Vagina (tissue), 2 donors: Measurements from ENCODE around the gene ABCD3. TPM values are rescaled to one million over a fixed set of nuclear protein-coding genes. Genes with fewer than 3 reads are reported as not detected.
A peak's percentile ranks its signal among the peaks of the same experiment; 100 is the strongest.

Experiments
- DNase-seq, 2 donors: peaks; one replicate each; pipeline ENCODE4 v3.0.0-alpha.2; 2017; ENCODE audit errors: extremely low spot score in 2 of 2
- H3K27ac ChIP-seq: fragments of 200-600 bp; sonication (generic); one replicate; pipeline ENCODE4 v1.5.1; 2019
- H3K27me3 ChIP-seq: fragments of 200-600 bp; sonication (generic); one replicate; pipeline ENCODE4 v1.5.1; 2019
- H3K36me3 ChIP-seq, 2 donors: fragments of 200-600 bp; sonication (generic); one replicate each; pipeline ENCODE4 v1.5.1; 2017 to 2019
- H3K4me1 ChIP-seq: fragments of 200-600 bp; sonication (generic); one replicate; pipeline ENCODE4 v1.5.1; 2019
- H3K4me3 ChIP-seq, 2 donors: fragments of 200-600 bp; sonication (generic); 1 replicate in 1 of 2; 2 replicates in 1 of 2; pipeline ENCODE4 v1.5.1; 2016 to 2019
- H3K9me3 ChIP-seq: fragments of 200-600 bp; sonication (generic); one replicate; pipeline ENCODE4 v1.5.1; 2019
- CTCF ChIP-seq, 3 experiments: fragments of 450-650 bp in 2 of 3; fragments of 200-600 bp in 1 of 3; sonication (generic) in 1 of 3; IDR thresholded peaks; one replicate each; pipeline ENCODE4 v1.5.1; 2017 to 2019; ENCODE audit warnings: antibody characterized with exemption in 3 of 3, mild to moderate bottlenecking in 2 of 3, moderate library complexity in 2 of 3
- POLR2A ChIP-seq, 2 donors: fragments of 450-650 bp; IDR thresholded peaks; one replicate each; pipeline ENCODE4 v1.6.1; 2017; ENCODE audit warnings: antibody characterized with exemption in 2 of 2, mild to moderate bottlenecking in 2 of 2, moderate library complexity in 2 of 2
- POLR2AphosphoS5 ChIP-seq, 2 donors: sonication (generic); formaldehyde crosslinking; IDR thresholded peaks; one replicate each; pipeline ENCODE4 v1.9.0; 2017; ENCODE audit warnings: antibody characterized with exemption in 2 of 2, mild to moderate bottlenecking in 2 of 2, low read depth in 1 of 2; ENCODE audit not compliant: insufficient read depth in 1 of 2
- intact Hi-C: fragments of 100-400 bp; cut with DNase I; formaldehyde crosslinking; loops from one replicate; pipeline ENCODE4 v1.15.1; 2023
- total RNA-seq: library from RNA; depleted of rRNA; stranded (reverse); fragments of >200 nt; gene quantifications from one replicate; pipeline ENCODE4 v1.2.3, GENCODE V29; 2016

ABCD3 gene
- total RNA-seq, 1 donor from 2014 or later, result 16.2 TPM

- Histone ChIP-seq H3K36me3 (peaks cover 0 to 8% of the 10 kb centered on the region in 2 donors), H3K4me1 (peaks cover under 1% of the 10 kb centered on the region), H3K4me3 (no peak overlapping the region), H3K27me3 (no peaks in the 10 kb centered on the region), H3K9me3 (no peaks in the 10 kb centered on the region), H3K27ac (no peak overlapping the region)
- DNase-seq, result no peak
- intact Hi-C loops, result no loop called here
- no peak for TF ChIP-seq POLR2A (IDR thresholded peaks at IDR 0.05)
- TF ChIP-seq CTCF (IDR thresholded peaks at IDR 0.05), result peak in 1 of 3 experiments; percentile 17
- no peak for TF ChIP-seq POLR2AphosphoS5 (IDR thresholded peaks at IDR 0.05; ENCODE audit: insufficient read depth in 1 of 2, low read depth in 1 of 2)
These were observed 104.1 kb downstream of the ABCD3 start for GRCh38 chr1:94522304-94522703.

- no peak for DNase-seq
- Histone ChIP-seq H3K4me3 (no peak overlapping the region), H3K9me3 (no peaks in the 10 kb centered on the region), H3K27me3 (no peaks in the 10 kb centered on the region), H3K4me1 (peaks cover 10% of the 10 kb centered on the region), H3K27ac (no peak overlapping the region), H3K36me3 (peaks cover 0 to 2% of the 10 kb centered on the region in 2 donors)
- intact Hi-C loops, result no loop called here
- no peak for TF ChIP-seq CTCF (IDR thresholded peaks at IDR 0.05)
- TF ChIP-seq POLR2AphosphoS5 (IDR thresholded peaks at IDR 0.05; ENCODE audit: insufficient read depth in 1 of 2, low read depth in 1 of 2), result no peak
- TF ChIP-seq POLR2A (IDR thresholded peaks at IDR 0.05), result no peak
These were observed 106.3 kb downstream of the ABCD3 start for GRCh38 chr1:94524531-94524930.

- peaks cover 10% of the 10 kb centered on the region for H3K4me1 ChIP-seq
- no peak overlapping the region for H3K4me3 ChIP-seq
- no peaks in the 10 kb centered on the region for H3K27me3 ChIP-seq
- H3K36me3 ChIP-seq, result peaks cover 0 to 15% of the 10 kb centered on the region in 2 donors
- TF ChIP-seq POLR2AphosphoS5 (IDR thresholded peaks at IDR 0.05; ENCODE audit: insufficient read depth in 1 of 2, low read depth in 1 of 2) (no peak), POLR2A (IDR thresholded peaks at IDR 0.05) (no peak), CTCF (IDR thresholded peaks at IDR 0.05) (no peak)
- no peaks in the 10 kb centered on the region for H3K9me3 ChIP-seq
- DNase-seq, result no peak
- intact Hi-C loops, result no loop called here
- H3K27ac ChIP-seq, result no peak overlapping the region
These were observed 108.2 kb downstream of the ABCD3 start for GRCh38 chr1:94526152-94526980.

GRCh38 chr1:94527447-94528031 is 109.3 kb downstream of the ABCD3 start:
- Histone ChIP-seq H3K4me3 (no peak overlapping the region), H3K4me1 (peaks cover 10% of the 10 kb centered on the region), H3K36me3 (peaks cover 0 to 20% of the 10 kb centered on the region in 2 donors), H3K27ac (no peak overlapping the region), H3K9me3 (no peaks in the 10 kb centered on the region), H3K27me3 (no peaks in the 10 kb centered on the region)
- no peak for TF ChIP-seq POLR2A (IDR thresholded peaks at IDR 0.05)
- TF ChIP-seq CTCF (IDR thresholded peaks at IDR 0.05), result no peak
- TF ChIP-seq POLR2AphosphoS5 (IDR thresholded peaks at IDR 0.05; ENCODE audit: insufficient read depth in 1 of 2, low read depth in 1 of 2), result no peak
- intact Hi-C loops, result no loop called here
- DNase-seq, result no peak

- no peak for TF ChIP-seq POLR2A (IDR thresholded peaks at IDR 0.05)
- TF ChIP-seq POLR2AphosphoS5 (IDR thresholded peaks at IDR 0.05; ENCODE audit: insufficient read depth in 1 of 2, low read depth in 1 of 2), result no peak
- no peak for TF ChIP-seq CTCF (IDR thresholded peaks at IDR 0.05)
- intact Hi-C loops, result no loop called here
These were observed 110.1 kb downstream of the ABCD3 start for GRCh38 chr1:94528299-94528698.

More at GRCh38 chr1:94528299-94528698, 110.1 kb downstream of the ABCD3 start:
- Histone ChIP-seq H3K9me3 (no peaks in the 10 kb centered on the region), H3K4me3 (no peak overlapping the region), H3K4me1 (peaks cover 10% of the 10 kb centered on the region), H3K36me3 (peaks cover 0 to 28% of the 10 kb centered on the region in 2 donors), H3K27ac (no peak overlapping the region), H3K27me3 (no peaks in the 10 kb centered on the region)
- no peak for DNase-seq
